ENCODE results near the gene IRF9. TPM values are rescaled to one million over a fixed set of nuclear protein-coding genes. Genes with fewer than 3 reads are reported as not detected.

Gene IRF9
- total and polyA plus RNA-seq, 2 of the 13 experiments (the other 11 are each of a cell fraction or from before 2014, with no cell fraction given): 14.9 to 49.7 TPM

- TF ChIP-seq ZNF574 (CRISPR knock-in tag; IDR thresholded peaks at IDR 0.05) (peak; percentile 36; the same call in 1 of the 2 replicates), HOXA7 (CRISPR knock-in tag; IDR thresholded peaks at IDR 0.05) (peak; percentile 71; the same call in 1 of the 2 replicates), ZNF773 (CRISPR knock-in tag; IDR thresholded peaks at IDR 0.05; ENCODE audit: borderline replicate concordance) (no peak), ZFP91 (CRISPR knock-in tag; IDR thresholded peaks at IDR 0.05; ENCODE audit: borderline replicate concordance) (0 out of 2 replicates have a peak, but pooled peaks have one; percentile 20), ZNF75D (CRISPR knock-in tag; IDR thresholded peaks at IDR 0.05; ENCODE audit: borderline replicate concordance) (0 out of 2 replicates have a peak, but pooled peaks have one; percentile 59), ZNF780A (CRISPR knock-in tag; IDR thresholded peaks at IDR 0.05) (0 out of 2 replicates have a peak, but pooled peaks have one; percentile 22), ZNF460 (CRISPR knock-in tag; IDR thresholded peaks at IDR 0.05; ENCODE audit: borderline replicate concordance) (no peak)
Observed at GRCh38 chr14:24207104-24207551, 46.1 kb downstream of the IRF9 start (continued).

- intact Hi-C loops (cut with micrococcal nuclease; ENCODE audit: unreplicated experiment) (no loop called here), in situ Hi-C loops (cut with HindIII; ENCODE audit: extremely low pct_ligation_motif_present, low pct_unique_long_range_greater_than_20kb) (no loop called here)
- CTCF ChIA-PET (ENCODE audit: low intra/inter-chr PET ratio, low total read pairs): no interaction called here
- Histone ChIP-seq H3K9ac (ENCODE audit: insufficient read depth, low read depth, low read length) (no peak overlapping the region), H3K27me3 (ENCODE audit: control insufficient read depth in 1 of 2, insufficient read depth in 2 of 2, low read length in 2 of 2) (no peaks in the 10 kb centered on the region), H3K4me1 (ENCODE audit: insufficient read depth, low read length) (peaks cover 14% of the 10 kb centered on the region), H4K20me1 (ENCODE audit: insufficient read depth, low read length) (no peaks in the 10 kb centered on the region), H3K27ac (ENCODE audit: extremely low read length, insufficient read depth, low read length) (no peak overlapping the region), H3K4me2 (ENCODE audit: low read depth, low read length) (no peak overlapping the region), H3K79me2 (ENCODE audit: insufficient read depth, low read length) (peaks cover 2% of the 10 kb centered on the region), H3K9me3 (ENCODE audit: low read length) (no peaks in the 10 kb centered on the region), H3K4me3 (replicated peaks in 1 of 3; ENCODE audit: insufficient read depth in 1 of 3, low read depth in 2 of 3, low read length in 3 of 3) (no peak overlapping the region), H3K36me3 (replicated peaks in 1 of 2; ENCODE audit: control insufficient read depth in 1 of 2, insufficient read depth in 2 of 2, low read length in 2 of 2) (peaks cover 39 to 56% of the 10 kb centered on the region in 2 experiments), H2AFZ (ENCODE audit: low read length) (no peak overlapping the region)
- DNase-seq (ENCODE audit: low spot score) (no peak), ATAC-seq (no peak), FAIRE-seq (no peak)
- POLR2A ChIA-PET: interaction anchor here (1.5 to 2.7 kb wide), 4 partner anchors 8 to 19 kb away, joined by 3 to 13 read pairs (median 6); partner anchors contain the start of genes IPO4, MDP1 and TM9SF1
- no TSS peak for BruUV-seq (replicated peaks)
- 100% methylated on average over 2 of the region's 2 CpGs for WGBS (ENCODE audit: low lambda C conversion rate)
- 0 out of 2 replicates have a peak, but pooled peaks have one; percentile 9 for TF ChIP-seq ZNF281 (CRISPR knock-in tag; IDR thresholded peaks at IDR 0.05; ENCODE audit: borderline replicate concordance)
- TF ChIP-seq ZNF496 (CRISPR knock-in tag; IDR thresholded peaks at IDR 0.05; ENCODE audit: insufficient replicate concordance): no peak
- no peak for TF ChIP-seq CBX5 (CRISPR knock-in tag; IDR thresholded peaks at IDR 0.05; ENCODE audit: borderline replicate concordance)
- no peak for TF ChIP-seq ZBTB49 (CRISPR knock-in tag; IDR thresholded peaks at IDR 0.05; ENCODE audit: borderline replicate concordance)
- no peak for TF ChIP-seq ZFP41 (CRISPR knock-in tag; IDR thresholded peaks at IDR 0.05; ENCODE audit: borderline replicate concordance)
Observed at GRCh38 chr14:24207625-24208024, 46.6 kb downstream of the IRF9 start.

Measured in HepG2 (cell line).